Measurements from ENCODE around the gene EDNRB.
"Not testable (repeated sequence)": the region's sequence is repeated elsewhere in the genome, so short reads cannot be mapped to it uniquely, and the experiment has no call there.

Gene EDNRB

DNA sequence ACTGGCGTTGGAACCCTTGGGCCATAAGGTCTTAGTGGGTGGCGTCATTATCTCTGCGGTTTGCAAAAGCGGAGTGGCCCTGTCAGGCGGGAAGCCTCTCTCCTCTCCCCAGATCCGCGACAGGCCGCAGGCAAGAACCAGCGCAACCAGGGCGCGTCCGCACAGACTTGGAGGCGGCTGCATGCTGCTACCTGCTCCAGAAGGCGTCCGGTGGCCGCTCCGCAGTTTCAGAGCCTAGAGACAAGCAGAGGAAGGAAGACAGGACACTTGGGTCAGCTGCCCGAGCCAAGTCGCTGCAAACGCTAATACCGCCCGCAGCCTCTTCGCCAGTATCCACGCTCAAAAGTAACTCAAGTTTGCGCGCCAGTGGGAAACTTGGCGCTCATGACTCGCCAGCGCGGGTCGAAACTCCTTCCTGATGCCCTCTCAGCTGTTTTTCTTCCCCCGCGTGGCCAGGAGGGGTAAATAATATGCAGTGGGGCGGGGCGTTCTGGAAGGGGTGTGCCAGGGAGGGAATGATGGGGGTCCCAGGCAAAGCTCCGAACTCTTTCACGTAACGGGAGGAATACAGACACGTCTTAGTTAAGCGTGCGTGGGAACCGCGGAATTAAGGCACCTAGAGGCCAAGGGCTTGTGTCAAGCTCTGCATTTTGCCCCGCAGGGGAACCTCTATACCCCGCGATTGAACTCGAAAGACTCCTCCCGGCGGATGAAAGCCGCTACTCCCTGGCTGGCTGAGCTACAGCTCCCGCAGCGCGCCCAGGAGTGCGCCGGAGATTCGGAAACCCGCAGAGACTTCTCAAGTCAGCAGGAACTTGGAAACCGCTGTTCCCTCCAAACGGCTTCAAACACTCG, at the start of gene EDNRB:
Gene EDNRB, minus strand, starts transcription at position 441 of the 855 bp plus-strand sequence. Its CDS starts 258 bp downstream, at position 183.
- DNase-seq = peak; percentile 29
- no peak within 1 kb of the TSS for H3K4me3 Mint-ChIP-seq
- no peak within 1 kb of the TSS for H3K27ac Mint-ChIP-seq
- no peaks in the 10 kb centered on the region for H3K4me1 Mint-ChIP-seq (ENCODE audit: low read depth)
- H3K27me3 Mint-ChIP-seq = peaks cover 12% of the 10 kb centered on the region
- H3K36me3 Mint-ChIP-seq (ENCODE audit: low read depth) = no peaks in the 10 kb centered on the region
- H3K9me3 Mint-ChIP-seq = no peaks in the 10 kb centered on the region

DNA sequence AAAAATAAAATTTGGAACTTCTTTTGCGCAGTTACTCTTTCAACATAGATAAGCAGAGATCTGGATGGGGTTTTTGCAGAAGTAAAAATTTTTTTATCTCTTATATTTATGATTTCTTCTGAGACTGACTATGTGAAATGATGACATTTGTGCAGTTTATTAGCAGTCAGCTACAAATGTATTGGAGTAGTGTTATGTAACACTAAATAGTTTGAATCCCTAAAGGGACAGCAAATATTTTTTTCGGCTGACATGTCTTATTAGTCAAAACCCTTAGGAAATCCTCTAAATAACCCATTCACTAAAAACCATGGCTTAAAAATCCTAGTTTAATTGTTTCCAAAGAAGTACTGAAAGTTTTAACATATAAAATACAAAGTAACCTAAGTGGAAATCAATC, 48.0 kb upstream of the EDNRB start:
- H3K36me3 Mint-ChIP-seq (ENCODE audit: low read depth) = no peaks in the 10 kb centered on the region
- no peak overlapping the region for H3K4me3 Mint-ChIP-seq
- H3K4me1 Mint-ChIP-seq (ENCODE audit: low read depth) = no peaks in the 10 kb centered on the region
- no peaks in the 10 kb centered on the region for H3K9me3 Mint-ChIP-seq
- H3K27me3 Mint-ChIP-seq = no peaks in the 10 kb centered on the region
- no peak overlapping the region for H3K27ac Mint-ChIP-seq
- DNase-seq = no peak

DNA sequence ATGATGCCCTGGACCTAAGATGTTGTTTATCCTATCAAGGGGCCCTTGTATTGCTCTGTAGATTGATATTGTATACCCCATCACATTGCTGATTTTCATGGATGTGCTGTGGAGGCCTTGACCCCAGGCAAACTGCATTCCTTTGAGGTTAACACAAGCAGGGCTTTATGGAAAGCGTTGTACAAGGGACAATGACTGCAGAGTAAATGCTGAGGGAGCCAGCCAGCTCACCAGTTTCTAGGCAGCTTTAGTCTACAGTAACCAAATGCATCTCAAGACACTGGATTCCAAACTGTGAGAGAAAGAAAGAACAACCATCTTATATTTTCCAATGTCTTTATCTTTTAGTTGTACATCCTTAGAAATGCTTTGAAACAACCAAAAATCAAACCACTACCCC, 34.1 kb upstream of the EDNRB start:
- Mint-ChIP-seq H3K4me3 (no peak overlapping the region), H3K27ac (no peak overlapping the region), H3K27me3 (peaks cover 8% of the 10 kb centered on the region), H3K9me3 (no peaks in the 10 kb centered on the region), H3K36me3 (ENCODE audit: low read depth) (no peaks in the 10 kb centered on the region), H3K4me1 (ENCODE audit: low read depth) (no peaks in the 10 kb centered on the region)
- no peak for DNase-seq

DNA sequence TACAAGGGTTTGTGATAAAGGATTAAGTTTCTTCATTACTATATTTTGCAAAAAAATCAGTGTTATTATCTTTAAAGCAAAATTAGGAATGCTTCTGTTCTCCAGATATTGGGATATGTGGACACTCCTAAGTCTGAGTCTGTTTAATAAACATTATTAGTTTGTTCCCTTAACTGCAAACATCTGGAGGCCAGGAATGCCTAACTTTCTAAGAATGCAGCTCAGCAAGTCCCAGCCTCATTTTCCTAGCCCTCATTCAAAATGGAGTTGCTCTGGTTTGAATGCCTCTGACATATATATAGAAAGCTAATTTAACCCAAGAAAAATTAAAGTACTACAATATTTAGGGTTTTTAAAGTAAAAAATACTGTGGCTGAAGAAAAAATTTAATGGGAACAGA, 33.6 kb upstream of the EDNRB start:
- H3K9me3 Mint-ChIP-seq = no peaks in the 10 kb centered on the region
- H3K36me3 Mint-ChIP-seq (ENCODE audit: low read depth) = no peaks in the 10 kb centered on the region
- H3K4me3 Mint-ChIP-seq = no peak overlapping the region
- no peaks in the 10 kb centered on the region for H3K4me1 Mint-ChIP-seq (ENCODE audit: low read depth)
- DNase-seq = no peak
- H3K27me3 Mint-ChIP-seq = peaks cover 5% of the 10 kb centered on the region
- no peak overlapping the region for H3K27ac Mint-ChIP-seq

DNA sequence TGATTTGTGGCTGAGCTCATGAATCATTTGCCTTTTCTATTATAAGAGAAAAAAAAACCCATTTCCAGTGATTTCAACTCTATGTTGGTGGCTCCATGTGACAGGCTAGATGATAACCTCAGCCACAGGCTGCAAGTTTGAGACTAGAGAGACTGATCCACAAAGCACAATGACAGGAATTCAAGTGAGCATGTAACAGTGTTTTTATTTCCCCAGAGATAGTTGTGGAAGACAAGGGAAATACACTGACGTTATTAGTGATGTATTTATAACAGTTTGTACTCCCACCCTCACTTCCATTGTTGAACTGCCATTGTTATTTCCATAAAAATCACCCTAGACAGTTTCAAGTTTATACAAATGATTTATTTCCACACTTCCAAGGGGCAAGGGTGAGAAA, 27.9 kb upstream of the EDNRB start:
- DNase-seq = no peak
- H3K27me3 Mint-ChIP-seq = peaks cover 5% of the 10 kb centered on the region
- H3K4me3 Mint-ChIP-seq = no peak overlapping the region
- H3K36me3 Mint-ChIP-seq (ENCODE audit: low read depth) = no peaks in the 10 kb centered on the region
- H3K4me1 Mint-ChIP-seq (ENCODE audit: low read depth) = no peaks in the 10 kb centered on the region
- no peak overlapping the region for H3K27ac Mint-ChIP-seq
- no peaks in the 10 kb centered on the region for H3K9me3 Mint-ChIP-seq

DNA sequence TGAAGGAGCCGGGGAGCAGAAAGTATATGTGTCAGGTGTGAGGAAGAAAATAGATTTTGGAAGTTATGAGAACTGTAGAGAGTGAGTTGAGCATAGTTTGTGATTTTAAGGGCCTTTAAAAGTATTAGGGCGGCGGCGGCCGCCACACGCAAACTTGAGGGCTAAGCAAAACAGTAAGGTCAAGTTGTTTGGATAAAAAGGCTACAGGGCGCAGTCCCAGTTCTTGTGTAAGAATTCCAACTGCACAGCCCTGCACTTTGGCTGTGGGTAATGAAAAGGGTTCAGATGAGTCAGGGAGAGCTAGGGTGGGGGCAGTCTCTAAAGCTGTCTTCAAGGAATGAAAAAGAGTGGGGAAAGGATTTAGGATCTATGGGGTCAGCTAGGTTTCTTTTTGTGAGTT, 16.4 kb upstream of the EDNRB start:
- DNase-seq; H3K36me3 Mint-ChIP-seq (ENCODE audit: low read depth); H3K27me3 Mint-ChIP-seq; H3K4me1 Mint-ChIP-seq (ENCODE audit: low read depth); H3K27ac Mint-ChIP-seq; H3K4me3 Mint-ChIP-seq; H3K9me3 Mint-ChIP-seq: not testable (repeated sequence)

DNA sequence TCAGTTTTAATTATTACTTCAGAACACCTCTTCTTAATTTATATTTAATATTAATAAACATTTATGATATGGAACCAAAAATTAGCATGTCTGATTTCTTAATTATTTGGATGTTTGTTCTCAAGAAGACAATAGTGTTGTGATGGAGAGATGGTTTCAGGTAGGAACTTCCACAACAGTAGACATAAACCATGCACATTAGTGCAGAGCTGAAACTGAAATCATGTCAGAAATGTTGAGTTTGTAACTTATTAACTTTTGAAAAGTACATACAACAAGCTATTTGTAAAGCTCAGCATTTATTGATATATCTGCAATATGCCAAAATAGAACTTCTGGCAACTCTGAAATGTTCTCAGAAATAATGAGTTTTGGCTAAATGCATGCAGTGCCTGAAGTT, 11.8 kb upstream of the EDNRB start:
- H3K4me1 Mint-ChIP-seq (ENCODE audit: low read depth) = peaks cover 4% of the 10 kb centered on the region
- H3K36me3 Mint-ChIP-seq (ENCODE audit: low read depth) = no peaks in the 10 kb centered on the region
- peaks cover 21% of the 10 kb centered on the region for H3K27me3 Mint-ChIP-seq
- no peak for DNase-seq
- no peaks in the 10 kb centered on the region for H3K9me3 Mint-ChIP-seq
- no peak overlapping the region for H3K4me3 Mint-ChIP-seq
- H3K27ac Mint-ChIP-seq = no peak overlapping the region

DNA sequence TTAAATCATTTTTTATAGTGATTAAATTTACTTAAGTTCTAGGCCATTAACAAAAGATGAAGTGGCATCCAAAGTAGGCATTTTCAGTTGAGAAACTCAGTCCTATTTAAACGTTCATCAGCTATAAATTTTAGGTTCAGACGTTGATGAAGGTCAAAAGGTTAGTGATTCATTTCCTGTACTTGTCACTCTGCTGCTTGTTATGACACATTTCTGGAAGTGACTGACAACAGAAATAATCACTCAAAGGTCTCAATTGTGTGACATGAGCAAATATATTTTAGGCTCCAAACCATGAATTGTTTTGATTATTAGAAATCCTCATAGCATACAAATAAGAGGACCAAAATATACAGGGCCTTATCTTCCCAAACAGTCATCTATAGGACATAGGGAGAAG, 10.3 kb upstream of the EDNRB start:
- H3K4me1 Mint-ChIP-seq (ENCODE audit: low read depth) = peaks cover 4% of the 10 kb centered on the region
- H3K9me3 Mint-ChIP-seq = no peaks in the 10 kb centered on the region
- no peak for DNase-seq
- no peak overlapping the region for H3K4me3 Mint-ChIP-seq
- H3K27ac Mint-ChIP-seq = no peak overlapping the region
- H3K27me3 Mint-ChIP-seq = peaks cover 31% of the 10 kb centered on the region
- no peaks in the 10 kb centered on the region for H3K36me3 Mint-ChIP-seq (ENCODE audit: low read depth)

DNA sequence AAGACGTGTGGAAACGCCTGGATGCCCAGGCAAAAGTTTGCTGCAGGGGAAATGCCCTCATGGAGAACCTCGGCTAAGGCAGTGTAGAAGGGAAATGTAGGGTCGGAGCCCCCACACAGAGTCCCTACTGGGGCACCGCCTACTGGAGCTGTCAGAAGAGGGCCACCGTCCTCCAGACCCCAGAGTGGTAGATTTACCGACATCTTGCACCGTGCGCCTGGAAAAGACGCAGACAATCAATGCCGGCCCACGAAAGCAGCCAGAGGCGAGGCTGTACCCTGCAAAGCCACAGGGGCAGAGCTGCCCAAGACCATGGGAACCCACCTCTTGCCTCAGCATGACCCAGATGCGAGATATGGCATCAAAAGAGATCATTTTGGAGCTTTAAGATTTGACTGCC, 7.0 kb upstream of the EDNRB start:
- no peaks in the 10 kb centered on the region for H3K36me3 Mint-ChIP-seq (ENCODE audit: low read depth)
- H3K9me3 Mint-ChIP-seq = no peaks in the 10 kb centered on the region
- H3K27ac Mint-ChIP-seq = no peak overlapping the region
- no peak for DNase-seq
- H3K27me3 Mint-ChIP-seq = peaks cover 45% of the 10 kb centered on the region
- no peak overlapping the region for H3K4me3 Mint-ChIP-seq
- peaks cover 4% of the 10 kb centered on the region for H3K4me1 Mint-ChIP-seq (ENCODE audit: low read depth)

DNA sequence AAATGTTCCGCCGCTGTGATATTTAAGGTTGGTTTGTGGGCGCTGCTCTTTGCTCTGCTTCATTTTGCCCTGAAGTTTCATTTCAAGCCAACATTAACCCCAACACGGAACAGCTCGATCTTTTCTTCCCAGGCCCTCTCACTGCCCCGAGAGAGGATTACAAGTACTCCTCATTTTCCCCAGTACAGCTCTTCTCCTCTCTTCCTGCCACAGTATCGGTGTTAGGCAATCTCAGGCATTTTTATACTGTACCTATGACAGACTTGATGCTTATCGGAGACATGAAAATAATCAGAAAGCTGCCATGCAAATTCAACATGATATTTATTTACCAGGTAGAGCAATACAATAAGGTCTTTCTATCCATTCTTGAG, 1.3 kb upstream of the EDNRB start:
- H3K9me3 Mint-ChIP-seq = no peaks in the 10 kb centered on the region
- H3K27me3 Mint-ChIP-seq = peaks cover 21% of the 10 kb centered on the region
- H3K4me3 Mint-ChIP-seq = no peak overlapping the region
- no peaks in the 10 kb centered on the region for H3K4me1 Mint-ChIP-seq (ENCODE audit: low read depth)
- H3K36me3 Mint-ChIP-seq (ENCODE audit: low read depth) = no peaks in the 10 kb centered on the region
- no peak for DNase-seq
- no peak overlapping the region for H3K27ac Mint-ChIP-seq

DNA sequence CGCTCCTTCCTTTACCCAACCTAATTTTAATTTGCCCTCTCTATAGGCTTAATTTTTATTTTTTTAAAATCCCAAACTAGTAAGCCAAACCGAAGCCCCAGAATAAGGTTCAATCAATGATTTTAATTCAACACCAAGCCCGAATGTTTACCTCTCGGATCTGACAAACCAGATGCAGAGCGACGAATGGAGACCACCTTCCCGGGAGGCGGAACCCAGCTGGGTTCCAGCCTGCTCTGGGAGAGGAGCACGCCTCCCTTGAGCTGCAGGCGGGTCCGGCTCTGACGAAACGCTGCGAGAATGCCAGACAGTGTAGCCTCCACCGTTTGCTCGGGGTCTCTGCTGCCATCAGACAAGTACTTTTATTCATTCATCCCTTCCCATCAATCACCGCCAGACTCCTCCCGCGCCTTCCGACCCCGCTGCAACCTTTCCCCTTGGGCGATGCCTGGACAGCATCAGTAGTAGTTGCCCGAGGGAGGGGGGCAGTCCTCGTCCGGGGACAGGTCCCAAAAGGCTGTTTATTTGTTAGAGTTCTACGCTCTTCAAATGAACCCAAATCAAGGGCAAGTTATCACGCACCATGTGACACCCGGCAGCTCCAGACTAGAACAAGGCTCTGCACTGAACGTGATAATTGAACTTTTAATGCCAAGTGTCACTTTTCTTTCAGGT, 752 bp upstream of the EDNRB start:
- DNase-seq = peak; percentile 25
- Mint-ChIP-seq H3K9me3 (no peaks in the 10 kb centered on the region), H3K36me3 (ENCODE audit: low read depth) (no peaks in the 10 kb centered on the region), H3K4me1 (ENCODE audit: low read depth) (no peaks in the 10 kb centered on the region), H3K27ac (no peak overlapping the region), H3K27me3 (peaks cover 18% of the 10 kb centered on the region), H3K4me3 (no peak overlapping the region)

DNA sequence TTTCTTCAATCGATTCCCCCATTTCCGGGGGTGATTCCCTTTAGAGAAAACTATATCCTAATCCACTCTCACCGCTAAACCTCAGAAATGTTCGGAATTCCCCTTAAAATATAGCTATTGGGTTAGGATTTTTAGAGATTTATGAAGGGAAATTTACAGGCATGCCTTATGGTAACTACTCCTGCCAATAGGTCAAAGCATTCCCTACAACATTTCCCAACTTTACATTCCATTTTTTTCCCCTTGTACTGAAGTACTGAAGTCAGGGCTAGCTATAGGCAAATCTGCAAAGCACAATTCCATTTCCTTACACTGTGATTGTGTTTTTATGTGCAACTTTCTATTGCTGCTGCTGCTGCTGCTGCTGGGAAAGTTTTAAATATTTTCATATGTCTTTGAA, 2.1 kb downstream of the EDNRB start:
- Mint-ChIP-seq H3K9me3 (no peaks in the 10 kb centered on the region), H3K27ac (no peak overlapping the region), H3K4me1 (ENCODE audit: low read depth) (no peaks in the 10 kb centered on the region), H3K4me3 (no peak overlapping the region), H3K36me3 (ENCODE audit: low read depth) (no peaks in the 10 kb centered on the region), H3K27me3 (peaks cover 3% of the 10 kb centered on the region)
- no peak for DNase-seq

DNA sequence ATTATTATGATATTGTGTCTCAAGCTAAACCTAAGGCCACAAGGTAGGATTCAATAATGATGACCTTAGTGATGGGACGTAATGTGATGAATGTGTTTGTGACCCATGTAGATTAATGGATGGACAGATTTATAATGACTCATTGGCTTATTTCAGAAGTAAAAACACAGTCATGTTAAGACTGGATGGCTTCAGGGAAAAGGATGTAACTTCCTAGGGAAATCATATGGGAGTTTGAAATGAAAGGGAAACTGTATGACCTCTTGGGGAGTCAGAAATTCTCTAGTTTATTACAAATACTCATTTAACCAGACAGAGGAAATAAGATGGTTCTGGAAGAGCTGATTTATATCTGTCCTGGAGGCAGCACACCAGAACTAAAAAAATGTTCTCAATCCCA, 2.9 kb downstream of the EDNRB start:
- Mint-ChIP-seq H3K4me1 (ENCODE audit: low read depth) (no peaks in the 10 kb centered on the region), H3K4me3 (no peak overlapping the region), H3K27ac (no peak overlapping the region), H3K36me3 (ENCODE audit: low read depth) (no peaks in the 10 kb centered on the region), H3K27me3 (no peaks in the 10 kb centered on the region), H3K9me3 (no peaks in the 10 kb centered on the region)
- no peak for DNase-seq

DNA sequence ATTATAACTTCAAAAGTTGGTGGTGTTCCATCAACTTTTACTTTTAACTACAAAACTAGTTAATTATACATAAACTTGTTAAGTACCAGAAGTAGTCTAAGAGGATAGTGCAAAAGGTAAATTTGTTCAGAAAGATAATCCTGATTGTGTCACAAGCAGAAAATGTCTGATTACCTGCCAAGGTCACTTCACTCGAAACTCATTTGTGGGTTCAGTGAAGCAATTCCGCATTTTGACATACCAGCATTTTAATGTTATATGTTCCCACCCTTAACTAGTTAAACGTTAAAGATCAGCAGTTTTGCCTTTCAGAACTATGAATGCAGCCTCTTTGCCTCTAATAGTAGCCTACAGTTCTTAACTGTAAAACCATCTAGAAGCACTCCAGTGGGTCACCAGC, 5.6 kb downstream of the EDNRB start:
- no peak overlapping the region for H3K4me3 Mint-ChIP-seq
- H3K4me1 Mint-ChIP-seq (ENCODE audit: low read depth) = no peaks in the 10 kb centered on the region
- H3K36me3 Mint-ChIP-seq (ENCODE audit: low read depth) = no peaks in the 10 kb centered on the region
- no peak overlapping the region for H3K27ac Mint-ChIP-seq
- no peaks in the 10 kb centered on the region for H3K27me3 Mint-ChIP-seq
- no peaks in the 10 kb centered on the region for H3K9me3 Mint-ChIP-seq
- DNase-seq = no peak

DNA sequence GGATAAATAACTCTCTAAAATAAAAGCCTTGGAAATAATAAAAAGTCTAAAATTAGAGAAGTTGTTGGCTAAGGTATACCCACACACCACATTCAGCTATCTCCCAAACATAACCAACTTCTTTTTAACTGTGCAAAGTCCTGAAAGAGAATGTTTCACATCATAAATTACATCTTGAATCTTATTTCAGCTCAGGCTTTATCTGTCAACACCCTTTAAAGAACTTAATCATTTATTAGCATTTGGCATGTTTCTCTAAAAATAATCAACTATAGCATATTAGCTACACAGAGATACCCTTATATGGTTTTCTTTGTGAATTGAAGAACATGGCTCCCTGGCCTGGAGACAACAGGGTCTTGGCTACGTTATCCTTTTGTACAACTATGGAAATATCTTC, 6.9 kb downstream of the EDNRB start:
- no peaks in the 10 kb centered on the region for H3K27me3 Mint-ChIP-seq
- DNase-seq = no peak

More for the DNA sequence above, 6.9 kb downstream of the EDNRB start:
- Mint-ChIP-seq H3K27ac (no peak overlapping the region), H3K4me1 (ENCODE audit: low read depth) (no peaks in the 10 kb centered on the region), H3K36me3 (ENCODE audit: low read depth) (no peaks in the 10 kb centered on the region), H3K4me3 (no peak overlapping the region), H3K9me3 (no peaks in the 10 kb centered on the region)
